GM18498 (cell line): ENCODE results near the gene OR2D2.
A peak's percentile ranks its signal among the peaks of the same experiment; 100 is the strongest.
"Not testable (repeated sequence)": the region's sequence is repeated elsewhere in the genome, so short reads cannot be mapped to it uniquely, and the experiment has no call there.

Source experiments
- ATAC-seq: cut with Tn5 transposase; IDR thresholded peaks from one replicate; pipeline ENCODE4 v1.9.1; 2021; ENCODE audit warnings: mild to moderate bottlenecking, moderate library complexity; ENCODE audit not compliant: unreplicated experiment

OR2D2 gene, protein sequence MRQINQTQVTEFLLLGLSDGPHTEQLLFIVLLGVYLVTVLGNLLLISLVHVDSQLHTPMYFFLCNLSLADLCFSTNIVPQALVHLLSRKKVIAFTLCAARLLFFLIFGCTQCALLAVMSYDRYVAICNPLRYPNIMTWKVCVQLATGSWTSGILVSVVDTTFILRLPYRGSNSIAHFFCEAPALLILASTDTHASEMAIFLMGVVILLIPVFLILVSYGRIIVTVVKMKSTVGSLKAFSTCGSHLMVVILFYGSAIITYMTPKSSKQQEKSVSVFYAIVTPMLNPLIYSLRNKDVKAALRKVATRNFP

DNA sequence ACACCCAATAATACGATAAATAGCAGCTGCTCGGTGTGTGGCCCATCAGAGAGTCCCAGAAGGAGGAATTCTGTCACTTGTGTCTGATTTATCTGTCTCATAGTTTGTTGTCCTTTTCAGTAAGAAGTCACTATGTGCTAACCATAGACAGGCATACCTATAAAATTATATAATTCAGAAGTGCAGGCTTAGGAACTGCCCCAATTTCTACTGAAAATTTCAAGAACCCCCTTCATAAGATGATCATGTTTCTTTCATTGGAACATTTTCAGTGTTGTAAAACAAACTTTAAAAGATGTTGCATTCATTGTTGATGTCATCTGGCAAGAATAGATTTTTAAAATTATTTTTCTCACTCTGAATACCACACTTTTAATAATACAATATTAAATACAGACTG lies at the start of gene OR2D2:
Gene OR2D2, minus strand, starts transcription at position 101 of the 400 bp plus-strand sequence. Its CDS starts 0 bp downstream, at position 101.
- ATAC-seq = no peak

DNA sequence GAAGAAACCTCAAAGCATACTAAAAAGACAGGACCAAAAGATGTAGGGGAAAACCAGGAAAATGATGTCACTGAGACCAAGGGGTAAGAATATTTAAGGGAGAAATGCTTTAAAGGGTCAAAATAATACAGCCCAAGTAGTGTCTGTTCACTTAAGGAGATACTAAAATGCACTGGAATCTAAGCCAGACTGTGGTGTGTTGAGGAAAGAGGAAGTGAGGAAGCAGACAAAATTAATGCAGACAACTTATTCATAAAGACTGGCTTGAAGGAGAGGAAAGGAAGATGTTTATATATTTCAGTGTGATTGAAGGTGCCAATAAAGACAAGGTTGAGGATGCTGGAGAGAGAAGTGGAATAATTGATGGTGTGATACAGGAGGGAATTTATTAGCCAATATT lies 49.7 kb upstream of the OR2D2 start:
- no peak for ATAC-seq

DNA sequence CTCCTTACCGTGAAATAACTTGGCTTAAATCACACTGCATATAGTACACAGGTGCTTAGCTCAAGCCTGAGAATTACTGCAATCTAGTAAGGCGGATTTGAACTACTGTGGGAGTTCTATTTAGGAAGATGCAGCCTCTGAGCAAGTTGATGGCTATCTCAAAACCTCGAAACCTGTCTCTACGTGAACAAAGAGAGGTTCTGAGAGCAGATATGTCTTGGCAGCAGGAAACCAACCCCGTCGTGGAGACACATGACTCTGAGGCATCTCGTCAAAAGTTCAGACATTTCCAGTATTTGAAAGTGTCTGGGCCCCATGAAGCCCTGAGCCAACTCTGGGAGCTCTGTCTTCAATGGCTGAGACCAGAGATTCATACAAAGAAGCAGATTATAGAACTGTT lies 39.8 kb upstream of the OR2D2 start:
- ATAC-seq = no peak

DNA sequence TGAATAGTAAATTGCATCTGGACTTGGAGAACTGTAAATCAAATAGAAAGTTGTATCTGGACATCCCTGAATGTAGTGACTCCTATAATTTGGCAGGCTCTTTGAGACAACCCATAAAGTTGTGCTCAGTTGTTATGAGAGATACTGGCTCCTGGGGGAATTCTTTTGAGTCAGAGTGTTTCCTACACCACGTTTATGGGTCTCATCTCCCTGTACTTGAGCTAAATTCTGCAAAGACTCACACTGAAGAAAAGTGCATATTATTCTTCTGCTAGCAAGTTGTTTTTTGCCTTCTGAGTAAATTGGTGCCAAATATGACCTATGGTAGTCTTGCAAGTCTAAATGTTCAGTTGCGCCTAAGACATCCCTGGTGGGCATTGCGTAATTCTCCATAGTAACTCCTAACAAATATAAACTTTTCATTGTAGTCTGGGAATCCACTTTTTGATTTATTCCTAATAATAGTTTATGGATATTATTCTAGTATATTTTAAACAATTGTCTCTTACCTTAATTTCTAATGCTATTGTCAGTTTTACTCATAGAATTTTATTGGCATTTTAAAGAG lies 38.9 kb upstream of the OR2D2 start:
- ATAC-seq = no peak

DNA sequence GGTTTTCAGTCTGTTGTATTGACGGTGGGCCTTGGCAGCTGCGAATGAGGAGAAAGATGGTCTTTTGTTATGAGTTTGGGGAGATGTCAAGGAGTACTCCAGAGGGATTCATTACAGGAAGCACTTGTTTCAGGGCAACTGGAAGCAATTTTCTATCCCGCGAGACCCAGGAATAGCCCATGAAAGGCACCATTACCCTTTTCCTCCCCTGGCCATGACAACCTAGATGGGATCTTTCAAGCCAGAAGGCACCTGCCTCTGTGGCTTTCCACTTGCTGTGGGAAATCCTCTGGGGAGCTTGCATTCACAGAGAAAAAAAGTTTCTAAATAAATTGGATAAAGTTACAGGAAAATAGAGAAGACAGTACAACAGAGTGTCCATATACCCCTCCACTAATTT lies 36.6 kb upstream of the OR2D2 start:
- ATAC-seq = no peak

DNA sequence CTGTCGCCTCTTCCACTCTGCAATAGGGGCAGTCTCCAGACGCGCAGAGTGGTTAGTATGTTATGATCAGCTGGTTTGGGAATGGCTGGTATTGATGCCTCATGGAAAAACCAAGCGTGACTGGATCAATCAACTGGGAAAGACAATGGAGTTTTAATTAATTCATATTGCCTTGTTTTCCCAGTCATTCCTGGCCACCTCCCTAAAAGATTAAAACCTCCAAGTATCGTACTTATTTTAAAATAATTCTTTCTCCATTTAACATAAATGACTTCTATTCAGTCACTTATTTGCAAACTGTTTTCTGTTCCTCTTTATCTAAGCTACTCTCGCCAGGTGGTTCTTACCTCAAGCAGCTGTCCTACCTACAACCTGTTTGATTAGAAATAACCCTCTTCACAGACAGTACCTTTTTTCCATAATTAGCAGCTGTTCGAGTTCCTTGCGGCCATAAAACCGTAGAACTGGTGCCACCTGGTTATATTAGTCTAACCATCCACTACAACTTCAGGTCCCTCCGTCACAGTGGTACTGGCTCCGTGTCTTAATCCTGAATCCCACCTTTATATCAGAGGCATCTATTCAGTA lies 34.8 kb upstream of the OR2D2 start:
- ATAC-seq = peak; percentile 74

DNA sequence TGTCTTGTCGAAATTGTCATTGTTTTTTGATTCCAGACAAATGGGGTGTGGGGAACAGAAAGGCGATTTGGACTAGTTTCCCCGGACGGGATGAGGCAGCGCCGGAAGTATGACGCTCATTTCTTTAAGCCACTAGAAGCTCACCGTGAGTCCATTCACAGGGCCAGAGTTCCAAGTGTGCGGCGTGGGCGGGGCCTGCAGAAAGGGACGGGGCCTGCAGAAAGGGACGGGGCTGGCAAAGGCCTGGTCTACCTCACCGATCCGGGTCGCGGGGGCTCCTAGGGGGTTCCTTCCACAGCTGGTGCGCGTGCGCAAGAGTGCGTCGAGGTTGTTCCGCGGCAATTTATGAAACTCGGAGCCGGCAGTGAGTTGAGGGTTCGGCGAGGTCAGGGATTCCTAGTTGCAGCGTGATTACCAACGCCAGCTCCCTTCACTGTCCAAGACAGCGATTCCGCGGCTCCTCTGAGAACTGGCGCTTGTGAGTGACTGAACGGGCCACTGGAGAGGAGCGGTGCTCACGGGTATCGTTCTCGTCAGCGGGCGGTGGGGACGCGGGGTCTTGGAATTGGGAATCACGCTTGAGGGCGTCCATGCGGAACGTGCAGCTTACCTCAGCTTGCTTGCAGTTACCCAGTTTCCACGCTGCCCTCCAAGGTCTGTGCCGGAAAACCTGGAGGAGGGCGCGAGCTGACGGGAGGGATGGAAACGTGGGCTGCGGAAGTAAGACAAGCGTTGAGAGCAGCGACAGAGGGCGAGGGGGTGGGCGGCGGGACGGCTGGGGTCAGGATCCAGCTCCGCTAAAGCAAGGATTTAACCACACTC lies 34.1 kb upstream of the OR2D2 start, which contains the start of gene ZNF215:
Gene ZNF215, plus strand, starts transcription at position 219 of the 822 bp plus-strand sequence. CDS start 5,847 bp downstream, outside the sequence.
- ATAC-seq = peak; percentile 64

DNA sequence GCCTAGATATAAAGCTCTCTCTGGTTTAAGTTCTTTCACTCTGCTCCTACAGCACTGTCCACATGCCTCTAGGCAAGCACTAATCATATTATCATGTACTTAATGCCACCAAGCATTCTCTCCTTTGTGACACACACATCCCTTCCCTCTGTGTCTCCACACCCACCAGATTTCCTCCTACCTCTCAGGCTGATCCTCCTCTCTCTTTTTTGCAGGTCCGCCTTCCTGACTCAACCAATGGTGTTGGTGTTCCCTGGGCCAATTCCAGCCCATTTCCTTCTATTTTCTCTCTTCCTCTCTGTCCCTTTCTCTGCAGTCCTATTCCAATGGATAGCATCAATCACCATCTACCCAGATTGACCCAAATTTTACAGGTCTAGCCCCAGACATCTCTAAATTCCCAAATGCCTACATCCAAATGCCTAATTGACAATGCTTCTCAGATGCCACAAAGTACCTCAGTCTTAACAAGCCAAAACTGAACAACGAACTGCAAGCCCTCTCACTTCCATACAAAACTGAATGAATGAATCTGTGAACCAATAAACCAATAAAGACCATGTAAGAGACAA lies 33.4 kb upstream of the OR2D2 start:
- peak; percentile 15 for ATAC-seq

DNA sequence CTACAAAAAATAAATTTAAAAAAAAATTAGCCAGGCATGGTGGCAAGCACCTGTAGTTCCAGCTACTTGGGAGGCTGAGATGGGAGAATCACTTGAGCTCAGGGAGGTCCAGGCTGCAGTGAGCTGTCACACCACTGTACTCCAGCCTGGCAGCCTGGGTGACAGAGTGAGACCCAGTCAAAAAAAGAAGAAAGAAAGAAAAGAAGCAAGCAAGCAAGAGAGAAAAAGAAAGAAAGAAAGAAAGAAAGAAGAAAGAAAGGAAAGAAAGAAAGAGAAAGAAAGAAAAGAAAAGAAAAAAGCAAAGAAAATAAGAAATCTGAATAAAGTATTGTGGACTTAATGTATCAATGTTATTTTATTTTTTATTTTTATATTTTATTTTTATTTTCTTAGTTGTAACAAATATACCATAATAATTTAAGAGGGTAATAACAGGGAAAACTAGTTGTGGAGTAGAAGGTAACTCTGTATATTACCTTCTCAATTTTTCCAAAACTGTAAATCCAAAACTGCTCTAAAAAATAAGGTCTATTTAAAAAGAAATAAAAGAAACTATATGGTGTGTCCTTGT lies 32.8 kb upstream of the OR2D2 start:
- no peak for ATAC-seq

DNA sequence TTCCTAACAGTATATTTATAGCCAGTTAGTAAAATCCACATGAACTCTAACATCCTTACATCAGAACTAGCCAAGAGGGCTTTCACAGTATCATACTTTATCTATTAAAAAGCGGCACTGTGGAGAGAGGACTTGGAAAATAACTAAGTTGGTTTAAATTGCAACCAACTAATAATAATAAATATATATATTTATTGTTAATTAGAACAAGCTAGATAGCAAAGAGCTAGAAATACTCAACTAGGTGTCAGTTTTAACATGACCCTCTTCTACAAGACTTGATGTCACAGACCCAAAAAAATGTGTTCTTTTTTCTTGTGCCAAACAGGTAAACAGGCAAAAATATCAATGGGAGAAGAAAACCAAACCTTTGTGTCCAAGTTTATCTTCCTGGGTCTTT lies 28.4 kb upstream of the OR2D2 start, which contains the start of gene OR2D3:
Gene OR2D3, plus strand, starts transcription at position 301 of the 400 bp plus-strand sequence. Its CDS starts 0 bp downstream, at position 301.
- ATAC-seq = no peak

DNA sequence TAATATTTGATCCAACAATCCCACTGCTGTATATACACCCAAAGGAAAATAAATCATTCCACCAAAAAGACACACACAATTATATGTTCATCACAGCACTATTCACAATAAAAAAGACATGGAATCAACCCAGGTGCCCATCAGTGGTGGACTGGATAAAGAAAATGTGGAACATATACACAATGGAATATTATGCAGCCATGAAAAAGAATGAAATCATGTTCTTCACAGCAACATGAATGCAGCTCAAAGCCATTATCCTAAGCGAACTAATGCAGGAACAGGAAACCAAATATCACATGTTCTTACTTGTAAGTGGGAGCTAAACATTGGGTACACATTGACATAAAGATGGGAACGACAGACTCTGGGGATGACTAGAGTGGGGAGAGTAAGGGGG lies 27.4 kb upstream of the OR2D2 start:
- ATAC-seq = no peak

DNA sequence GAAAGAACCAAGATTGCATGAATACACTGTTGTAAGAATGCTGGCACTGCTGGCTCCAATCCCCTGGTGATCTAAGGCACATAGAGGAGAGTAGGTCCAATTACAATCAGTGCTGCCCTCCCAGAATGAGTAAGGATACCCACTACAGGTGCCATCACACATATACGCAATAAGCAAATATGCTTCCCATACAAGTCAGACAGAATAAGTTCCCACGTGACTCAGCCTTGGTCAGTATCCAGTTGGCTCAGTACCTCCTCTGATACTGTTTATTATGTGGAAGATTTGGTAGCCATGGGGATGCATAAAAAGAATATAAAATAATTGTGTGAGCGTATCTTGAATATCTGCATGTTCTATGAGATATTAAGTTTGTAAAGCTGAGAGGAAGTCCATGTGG lies 19.6 kb upstream of the OR2D2 start:
- no peak for ATAC-seq

DNA sequence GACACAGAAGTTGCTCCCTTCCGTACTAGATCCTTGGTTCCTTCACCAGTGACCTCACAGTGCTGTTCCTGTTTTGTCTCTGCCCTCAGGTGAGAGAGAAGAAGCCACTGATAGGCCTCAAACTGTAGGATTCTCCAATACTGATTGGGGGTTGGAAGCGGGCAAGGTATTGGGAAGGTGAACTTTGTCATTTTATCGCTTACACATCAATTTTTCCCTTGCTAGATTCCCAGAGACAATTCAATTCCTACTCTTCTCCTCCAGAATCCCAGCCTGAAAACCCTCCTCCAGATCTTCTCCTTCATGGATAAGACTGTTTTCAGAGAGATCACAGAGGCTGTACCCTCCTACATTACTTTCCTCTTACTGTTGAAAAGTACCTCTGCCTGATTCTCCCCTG lies 19.1 kb upstream of the OR2D2 start:
- no peak for ATAC-seq

DNA sequence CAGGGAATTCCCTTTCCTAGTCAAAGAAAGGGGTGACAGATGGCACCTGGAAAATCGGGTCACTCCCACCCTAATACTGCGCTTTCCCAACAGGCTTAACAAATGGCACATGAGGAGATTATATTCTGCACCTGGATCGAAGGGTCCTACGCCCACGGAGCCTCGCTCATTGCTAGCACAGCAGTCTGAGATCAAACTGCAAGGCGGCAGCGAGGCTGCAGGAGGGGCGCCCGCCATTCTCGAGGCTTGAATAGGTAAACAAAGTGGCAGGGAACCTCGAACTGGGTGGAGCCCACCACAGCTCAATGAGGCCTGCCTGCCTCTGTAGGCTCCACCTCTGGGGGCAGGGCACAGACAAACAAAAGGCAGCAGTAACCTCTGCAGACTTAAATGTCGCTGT lies 12.5 kb upstream of the OR2D2 start:
- ATAC-seq = not testable (repeated sequence)

DNA sequence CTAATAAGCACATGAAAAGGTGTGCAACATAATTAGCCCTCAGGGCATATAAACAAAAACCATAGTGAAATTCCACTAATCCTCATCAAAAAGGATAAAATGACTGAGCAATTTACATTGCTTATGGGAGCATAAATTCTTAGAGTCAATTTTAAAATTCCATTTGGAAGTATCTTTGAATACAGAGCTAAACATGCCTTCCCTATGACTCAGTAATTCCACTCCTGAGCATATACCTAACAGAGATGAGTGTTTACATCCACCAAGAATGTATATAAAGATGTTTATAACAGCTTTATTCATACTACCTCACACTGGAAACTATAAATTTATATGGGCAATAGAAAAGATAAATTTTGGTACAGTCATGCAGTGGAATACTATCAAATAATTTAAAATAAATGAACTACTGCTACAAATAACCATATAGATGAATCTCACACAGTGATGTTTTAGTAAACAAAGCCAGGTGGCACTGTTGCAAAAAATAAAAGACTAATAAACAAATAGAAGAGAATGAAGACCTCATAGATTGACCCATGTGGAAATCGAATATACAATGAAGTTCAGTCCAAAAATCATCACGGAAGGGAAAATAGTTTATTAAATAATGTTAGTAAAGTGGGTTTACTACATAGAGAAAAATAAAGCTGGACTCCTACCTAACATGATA lies 8.2 kb upstream of the OR2D2 start:
- ATAC-seq = no peak

DNA sequence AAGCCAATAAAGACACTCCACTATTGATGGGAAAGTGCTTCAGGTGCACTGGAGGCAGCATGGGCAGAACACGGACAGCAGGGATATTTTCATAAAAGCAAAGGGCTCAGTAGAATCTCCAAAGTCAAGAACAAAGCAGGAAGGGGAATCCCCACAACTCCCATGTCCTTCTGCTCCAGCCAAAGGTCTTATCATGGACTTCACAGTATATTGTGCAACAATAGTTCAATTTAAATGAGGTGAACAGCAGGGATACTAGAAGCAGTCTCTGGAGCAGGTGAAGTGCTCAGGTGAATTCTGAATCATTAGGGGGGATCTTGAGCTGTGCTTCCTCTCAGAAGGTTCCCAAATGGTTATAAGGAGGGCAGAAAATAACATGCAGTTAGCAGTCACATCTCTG lies 6.6 kb upstream of the OR2D2 start:
- no peak for ATAC-seq

DNA sequence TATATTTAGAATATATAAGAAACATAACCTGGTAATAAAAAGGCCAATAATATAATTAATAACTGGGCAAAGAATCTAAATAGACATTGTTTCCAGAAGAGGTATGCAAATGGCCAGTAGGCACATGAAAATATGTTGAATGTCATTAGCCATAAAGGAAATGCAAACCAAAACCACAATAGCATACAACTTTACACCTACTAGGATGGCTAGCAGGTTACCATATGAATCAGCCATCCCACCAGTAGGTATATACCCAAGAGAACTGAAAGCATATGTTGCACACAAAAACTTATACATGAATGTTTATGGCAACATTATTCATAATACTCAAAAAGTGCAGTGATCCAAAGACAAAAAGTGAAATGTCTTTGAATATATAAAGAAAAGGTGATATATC lies 2.7 kb upstream of the OR2D2 start:
- ATAC-seq = peak; percentile 92

DNA sequence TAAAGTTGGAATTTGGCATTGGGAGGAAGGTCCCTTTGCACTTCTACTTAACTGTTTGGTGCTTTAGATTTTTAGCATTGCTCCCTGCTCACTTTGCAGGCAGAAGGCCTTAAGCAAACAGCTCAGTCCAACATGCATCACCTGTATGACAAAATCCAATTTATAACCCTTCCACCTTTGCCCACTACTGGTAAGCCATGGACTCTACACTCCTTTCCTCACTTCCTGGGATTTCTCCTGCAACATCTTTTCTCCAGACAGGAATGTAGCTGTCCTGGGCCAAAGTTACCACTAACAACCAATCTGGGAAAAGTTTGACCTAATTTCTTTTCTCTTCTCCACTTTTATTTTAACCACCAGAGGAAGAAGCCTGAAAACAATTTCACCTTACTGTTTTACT lies 1.8 kb upstream of the OR2D2 start:
- no peak for ATAC-seq

DNA sequence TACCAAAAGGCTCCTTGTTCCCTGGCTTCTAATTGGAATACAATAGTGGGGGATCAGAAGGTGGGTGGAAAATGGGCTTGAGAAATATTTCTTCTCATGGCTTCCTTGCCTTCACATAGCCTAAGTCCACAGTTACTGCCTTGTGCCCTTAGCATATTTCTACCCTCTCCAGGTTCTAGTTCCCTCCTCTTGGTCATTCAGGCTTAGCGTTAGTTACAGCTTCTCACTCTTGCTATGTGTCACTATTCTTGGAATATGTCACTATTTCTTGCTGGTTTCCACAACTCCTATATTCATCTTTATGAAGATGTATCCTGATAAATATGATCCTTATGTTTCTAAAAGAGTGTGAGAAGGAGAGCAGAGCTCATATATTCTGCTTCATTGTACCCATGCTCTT lies 2.5 kb downstream of the OR2D2 start:
- no peak for ATAC-seq

DNA sequence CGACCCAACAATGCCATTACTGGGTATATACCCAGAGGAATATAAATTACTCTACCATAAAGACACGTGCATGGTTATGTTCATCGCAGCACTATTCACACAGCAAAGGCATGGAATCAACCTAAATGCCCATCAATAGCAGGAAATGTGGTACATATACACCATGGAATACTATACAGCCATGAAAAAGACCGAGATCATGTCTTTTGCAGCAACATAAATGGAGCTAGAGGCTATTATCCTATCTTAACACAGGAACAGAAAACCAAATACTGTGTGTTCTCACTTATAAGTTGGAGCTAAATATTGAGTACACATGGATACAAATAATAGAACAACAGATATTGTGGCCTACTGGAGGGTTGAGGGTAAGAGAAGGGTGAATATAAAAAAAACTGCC lies 3.5 kb downstream of the OR2D2 start:
- no peak for ATAC-seq
